ENCODE data around the gene MYOCOS.

Gene MYOCOS

GRCh38 chr1:171663854-171664575, 42.0 kb downstream of the MYOCOS start:
- DNase-seq: no peak

GRCh38 chr1:171664976-171665375, 42.9 kb downstream of the MYOCOS start:
- DNase-seq: no peak

GRCh38 chr1:171666114-171666769, 44.2 kb downstream of the MYOCOS start:
- no peak for DNase-seq

DNA sequence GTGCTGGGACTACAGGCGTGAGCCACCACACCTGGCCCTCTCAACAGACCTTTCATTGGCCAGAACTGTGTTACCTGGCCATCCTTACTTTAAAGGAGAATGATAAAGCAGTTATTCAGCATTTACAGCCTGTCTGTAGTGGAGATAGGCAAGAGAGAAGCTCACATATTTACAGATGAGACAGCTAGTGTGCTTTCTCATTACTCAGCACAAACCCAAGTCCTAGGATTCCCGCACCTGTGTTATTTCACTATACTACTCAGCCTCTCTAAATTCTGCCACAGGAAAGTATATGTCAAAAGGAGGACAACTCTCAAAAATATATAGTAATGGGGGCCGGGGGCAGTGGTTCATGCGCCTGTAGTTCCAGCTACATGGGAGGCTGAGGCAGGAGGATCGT, 46.3 kb downstream of the MYOCOS start:
- DNase-seq: no peak

- DNase-seq: no peak
Observed at GRCh38 chr1:171670739-171671138, 48.7 kb downstream of the MYOCOS start.

GRCh38 chr1:171674431-171675405, 52.7 kb downstream of the MYOCOS start:
- DNase-seq: no peak

Data from NCI-H1105 treated with DMSO at 0.1 percent for 48 hours (cell line).